Neural cell (in vitro differentiated cells): ENCODE results near the gene BLMH. TPM values are rescaled to one million over a fixed set of nuclear protein-coding genes. Genes with fewer than 3 reads are reported as not detected.

ENCODE experiments used
- H2AFZ ChIP-seq: fragments of 200-600, 300-800 bp; sonication (generic), shearing (Covaris generic); 2 replicates; pipeline ENCODE4 v1.6.0; 2014; ENCODE audit warnings: low read depth, mild to moderate bottlenecking, antibody characterized with exemption, low read length, moderate library complexity
- H3F3A ChIP-seq: fragments of 200-600 bp; shearing (Covaris generic); 2 replicates; pipeline ENCODE4 v1.6.1; 2016; ENCODE audit warnings: mild to moderate bottlenecking, moderate library complexity, mixed read lengths, antibody characterized with exemption, low read length; ENCODE audit not compliant: insufficient read depth, poor library complexity, severe bottlenecking
- H3K27ac ChIP-seq: fragments of 200-600, 300-800 bp; sonication (generic), shearing (Covaris generic); 2 replicates; pipeline ENCODE4 v1.5.1; 2014; ENCODE audit warnings: mild to moderate bottlenecking, low read length, moderate library complexity
- H3K27me3 ChIP-seq: fragments of 300-800, 200-600 bp; sonication (generic), shearing (Covaris generic); 2 replicates; pipeline ENCODE4 v1.6.0; 2014; ENCODE audit warnings: mild to moderate bottlenecking, low read depth, low read length, moderate library complexity; ENCODE audit not compliant: insufficient read depth
- H3K36me3 ChIP-seq: fragments of 300-800, 200-600 bp; sonication (generic), shearing (Covaris generic); 2 replicates; pipeline ENCODE4 v1.5.1; 2014; ENCODE audit warnings: mild to moderate bottlenecking, antibody characterized with exemption, low read length, moderate library complexity; ENCODE audit not compliant: insufficient read depth
- H3K4me2 ChIP-seq: fragments of 300-800, 200-600 bp; sonication (generic), shearing (Covaris generic); 2 replicates; pipeline ENCODE4 v1.6.0; 2014; ENCODE audit warnings: mild to moderate bottlenecking, low read length
- H3K4me3 ChIP-seq: fragments of 300-800, 200-600 bp; sonication (generic), shearing (Covaris generic); 2 replicates; pipeline ENCODE4 v1.5.1; 2014; ENCODE audit warnings: mild to moderate bottlenecking, low read length, moderate library complexity
- H3K79me2 ChIP-seq: fragments of 200-600 bp; shearing (Covaris generic); replicated peaks from 2 replicates; pipeline ENCODE4 v1.6.0; 2014; ENCODE audit warnings: mild to moderate bottlenecking, low read length, moderate library complexity; ENCODE audit not compliant: insufficient read depth
- H3K9ac ChIP-seq: fragments of 300-800, 200-600 bp; sonication (generic), shearing (Covaris generic); 2 replicates; pipeline ENCODE4 v1.6.1; 2016; ENCODE audit warnings: mild to moderate bottlenecking, low read length, mixed read lengths
- H3K9me2 ChIP-seq: fragments of 200-600 bp; shearing (Covaris generic); 2 replicates; pipeline ENCODE4 v1.6.1; 2016; ENCODE audit warnings: mild to moderate bottlenecking, low read length, mixed read lengths; ENCODE audit not compliant: insufficient read depth
- H3K9me3 ChIP-seq: fragments of 200-600, 300-800 bp; sonication (generic), shearing (Covaris generic); 2 replicates; pipeline ENCODE4 v1.6.1; 2016; ENCODE audit warnings: mild to moderate bottlenecking, mixed run types, low read length, moderate library complexity, mixed read lengths
- H4K20me1 ChIP-seq: fragments of 200-600 bp; shearing (Covaris generic); 2 replicates; pipeline ENCODE4 v1.6.1; 2016; ENCODE audit warnings: mild to moderate bottlenecking, mixed run types; ENCODE audit not compliant: insufficient read depth
- EP300 ChIP-seq: fragments of 450-650 bp; conservative IDR thresholded peaks from 2 replicates; pipeline ENCODE4 v1.6.1; 2014; ENCODE audit warnings: antibody characterized with exemption, mild to moderate bottlenecking, moderate library complexity; ENCODE audit not compliant: poor library complexity, severe bottlenecking
- EZH2 ChIP-seq: fragments of 200-600, 300-800 bp; shearing (Covaris generic), sonication (generic); IDR thresholded peaks from 2 replicates; pipeline ENCODE4 v1.6.1; 2014; ENCODE audit warnings: antibody characterized with exemption, low read length, borderline replicate concordance, mild to moderate bottlenecking; ENCODE audit not compliant: insufficient read depth, poor library complexity, severe bottlenecking
- MXI1 ChIP-seq: fragments of 450-650 bp; conservative IDR thresholded peaks from 2 replicates; pipeline ENCODE4 v1.6.1; 2014; ENCODE audit warnings: antibody characterized with exemption, mild to moderate bottlenecking; ENCODE audit not compliant: poor library complexity, severe bottlenecking
- POLR2AphosphoS5 ChIP-seq: IDR thresholded peaks from 2 replicates; pipeline ENCODE4 v1.6.1; 2012
- RAD21 ChIP-seq: fragments of 450-650 bp; conservative IDR thresholded peaks from 2 replicates; pipeline ENCODE4 v1.6.1; 2014; ENCODE audit warnings: antibody characterized with exemption, mild to moderate bottlenecking, moderate library complexity
- SMC3 ChIP-seq: fragments of 450-650 bp; conservative IDR thresholded peaks from 2 replicates; pipeline ENCODE4 v1.6.1; 2014; ENCODE audit warnings: antibody characterized with exemption, mild to moderate bottlenecking, moderate library complexity; ENCODE audit not compliant: poor library complexity
- TAF1 ChIP-seq: IDR thresholded peaks from 2 replicates; pipeline ENCODE4 v1.6.1; 2012; ENCODE audit warnings: low read depth
- polyA plus RNA-seq: library from polyadenylated mRNA; depleted of rRNA; stranded (reverse); fragments of >200 nt; gene quantifications from 2 replicates; pipeline ENCODE4 v1.2.3, GENCODE V29; 2014
- TF ChIP-seq, protein P1 (sequence below): fragments of 450-650 bp; IDR thresholded peaks from 2 replicates; pipeline ENCODE4 v1.5.1; 2014; ENCODE audit warnings: antibody characterized with exemption, mild to moderate bottlenecking, moderate library complexity; ENCODE audit not compliant: poor library complexity, severe bottlenecking
- TF ChIP-seq, protein P2 (sequence below): IDR thresholded peaks from 2 replicates; pipeline ENCODE4 v1.6.1; 2012; ENCODE audit warnings: borderline replicate concordance

The BLMH gene
- polyA plus RNA-seq, 1 donor from 2014 or later = 44.3 TPM

DNA sequence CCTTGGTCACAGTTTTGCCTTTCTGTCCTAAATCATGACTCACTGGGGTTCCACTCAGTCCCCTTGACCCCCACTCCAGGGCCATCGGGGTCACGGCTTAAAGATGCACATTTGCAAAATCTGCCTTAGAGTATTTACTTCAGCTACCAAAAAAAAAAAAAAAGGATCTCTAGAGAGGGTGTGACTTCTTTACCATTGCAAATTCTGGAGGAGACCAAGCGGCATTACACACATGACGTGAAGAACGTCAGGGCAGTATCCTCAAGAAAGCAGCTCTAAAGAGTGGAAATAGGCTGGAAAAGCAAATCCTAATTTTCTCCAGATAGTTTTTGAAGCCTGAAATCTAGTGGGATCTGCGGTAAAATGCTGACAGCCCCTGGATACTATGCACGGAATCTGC lies 81.8 kb downstream of the BLMH start:
- Histone ChIP-seq H3K27ac (no peak overlapping the region), H2AFZ (no peak overlapping the region), H3K79me2 (no peaks in the 10 kb centered on the region), H4K20me1 (no peaks in the 10 kb centered on the region), H3K36me3 (no peaks in the 10 kb centered on the region), H3K9me2 (no peaks in the 10 kb centered on the region), H3K9ac (no peak overlapping the region), H3F3A (no peaks in the 10 kb centered on the region), H3K4me2 (no peak overlapping the region), H3K27me3 (no peaks in the 10 kb centered on the region), H3K9me3 (no peaks in the 10 kb centered on the region), H3K4me3 (no peak overlapping the region)
- TF ChIP-seq, protein P1, sequence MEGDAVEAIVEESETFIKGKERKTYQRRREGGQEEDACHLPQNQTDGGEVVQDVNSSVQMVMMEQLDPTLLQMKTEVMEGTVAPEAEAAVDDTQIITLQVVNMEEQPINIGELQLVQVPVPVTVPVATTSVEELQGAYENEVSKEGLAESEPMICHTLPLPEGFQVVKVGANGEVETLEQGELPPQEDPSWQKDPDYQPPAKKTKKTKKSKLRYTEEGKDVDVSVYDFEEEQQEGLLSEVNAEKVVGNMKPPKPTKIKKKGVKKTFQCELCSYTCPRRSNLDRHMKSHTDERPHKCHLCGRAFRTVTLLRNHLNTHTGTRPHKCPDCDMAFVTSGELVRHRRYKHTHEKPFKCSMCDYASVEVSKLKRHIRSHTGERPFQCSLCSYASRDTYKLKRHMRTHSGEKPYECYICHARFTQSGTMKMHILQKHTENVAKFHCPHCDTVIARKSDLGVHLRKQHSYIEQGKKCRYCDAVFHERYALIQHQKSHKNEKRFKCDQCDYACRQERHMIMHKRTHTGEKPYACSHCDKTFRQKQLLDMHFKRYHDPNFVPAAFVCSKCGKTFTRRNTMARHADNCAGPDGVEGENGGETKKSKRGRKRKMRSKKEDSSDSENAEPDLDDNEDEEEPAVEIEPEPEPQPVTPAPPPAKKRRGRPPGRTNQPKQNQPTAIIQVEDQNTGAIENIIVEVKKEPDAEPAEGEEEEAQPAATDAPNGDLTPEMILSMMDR = no peak
- no peak for TF ChIP-seq RAD21
- no peak for TF ChIP-seq POLR2AphosphoS5
- TF ChIP-seq MXI1 = no peak
- TF ChIP-seq TAF1 = no peak
- TF ChIP-seq EZH2 = no peak
- TF ChIP-seq, protein P2, sequence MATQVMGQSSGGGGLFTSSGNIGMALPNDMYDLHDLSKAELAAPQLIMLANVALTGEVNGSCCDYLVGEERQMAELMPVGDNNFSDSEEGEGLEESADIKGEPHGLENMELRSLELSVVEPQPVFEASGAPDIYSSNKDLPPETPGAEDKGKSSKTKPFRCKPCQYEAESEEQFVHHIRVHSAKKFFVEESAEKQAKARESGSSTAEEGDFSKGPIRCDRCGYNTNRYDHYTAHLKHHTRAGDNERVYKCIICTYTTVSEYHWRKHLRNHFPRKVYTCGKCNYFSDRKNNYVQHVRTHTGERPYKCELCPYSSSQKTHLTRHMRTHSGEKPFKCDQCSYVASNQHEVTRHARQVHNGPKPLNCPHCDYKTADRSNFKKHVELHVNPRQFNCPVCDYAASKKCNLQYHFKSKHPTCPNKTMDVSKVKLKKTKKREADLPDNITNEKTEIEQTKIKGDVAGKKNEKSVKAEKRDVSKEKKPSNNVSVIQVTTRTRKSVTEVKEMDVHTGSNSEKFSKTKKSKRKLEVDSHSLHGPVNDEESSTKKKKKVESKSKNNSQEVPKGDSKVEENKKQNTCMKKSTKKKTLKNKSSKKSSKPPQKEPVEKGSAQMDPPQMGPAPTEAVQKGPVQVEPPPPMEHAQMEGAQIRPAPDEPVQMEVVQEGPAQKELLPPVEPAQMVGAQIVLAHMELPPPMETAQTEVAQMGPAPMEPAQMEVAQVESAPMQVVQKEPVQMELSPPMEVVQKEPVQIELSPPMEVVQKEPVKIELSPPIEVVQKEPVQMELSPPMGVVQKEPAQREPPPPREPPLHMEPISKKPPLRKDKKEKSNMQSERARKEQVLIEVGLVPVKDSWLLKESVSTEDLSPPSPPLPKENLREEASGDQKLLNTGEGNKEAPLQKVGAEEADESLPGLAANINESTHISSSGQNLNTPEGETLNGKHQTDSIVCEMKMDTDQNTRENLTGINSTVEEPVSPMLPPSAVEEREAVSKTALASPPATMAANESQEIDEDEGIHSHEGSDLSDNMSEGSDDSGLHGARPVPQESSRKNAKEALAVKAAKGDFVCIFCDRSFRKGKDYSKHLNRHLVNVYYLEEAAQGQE = no peak
- no peak for TF ChIP-seq SMC3

DNA sequence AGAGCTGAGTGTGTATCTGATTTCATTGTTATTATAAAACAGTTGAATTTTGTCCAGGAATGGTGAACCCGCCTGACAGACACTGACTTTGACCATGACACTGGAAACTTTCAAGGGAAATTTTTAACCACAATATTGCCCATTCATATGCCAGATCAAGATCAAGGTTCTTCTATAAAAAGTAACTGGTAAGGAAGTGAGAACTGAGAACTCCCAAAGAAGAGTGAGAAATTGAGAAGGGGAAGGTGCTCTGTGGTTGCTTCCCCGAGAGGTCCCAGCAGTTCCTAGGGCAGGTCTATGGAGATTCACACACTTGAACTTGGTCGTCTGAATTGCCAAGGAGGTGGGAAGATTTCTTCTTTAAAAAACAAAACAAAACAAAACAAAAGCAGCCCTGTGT lies 83.5 kb downstream of the BLMH start:
- no peak overlapping the region for H3K4me2 ChIP-seq
- H3K36me3 ChIP-seq = no peaks in the 10 kb centered on the region
- H3K4me3 ChIP-seq = no peak overlapping the region
- no peaks in the 10 kb centered on the region for H3K27me3 ChIP-seq
- no peaks in the 10 kb centered on the region for H3K9me3 ChIP-seq
- no peaks in the 10 kb centered on the region for H3F3A ChIP-seq
- no peaks in the 10 kb centered on the region for H3K79me2 ChIP-seq
- no peak overlapping the region for H3K9ac ChIP-seq
- H2AFZ ChIP-seq = no peak overlapping the region
- TF ChIP-seq RAD21 = no peak
- TF ChIP-seq, protein P2 = no peak
- TF ChIP-seq POLR2AphosphoS5 = no peak
- TF ChIP-seq MXI1 = no peak
- TF ChIP-seq TAF1 = no peak
- no peak for TF ChIP-seq SMC3
- TF ChIP-seq, protein P1 = no peak
- no peak for TF ChIP-seq EZH2
- TF ChIP-seq EP300 = no peak
- no peak overlapping the region for H3K27ac ChIP-seq
- no peaks in the 10 kb centered on the region for H4K20me1 ChIP-seq
- no peaks in the 10 kb centered on the region for H3K9me2 ChIP-seq
